H7 (cell line): ENCODE data around the gene CMIP. TPM values are rescaled to one million over a fixed set of nuclear protein-coding genes. Genes with fewer than 3 reads are reported as not detected.
A peak's percentile ranks its signal among the peaks of the same experiment; 100 is the strongest.

Source experiments
- DNase-seq: peaks from one replicate; pipeline ENCODE4 v3.0.0; 2012
- H3K27me3 ChIP-seq: 2 replicates; pipeline ENCODE4 v1.6.0; 2011; ENCODE audit warnings: mild to moderate bottlenecking, low read length; ENCODE audit not compliant: control insufficient read depth, insufficient read depth
- H3K36me3 ChIP-seq: replicated peaks from 2 replicates; pipeline ENCODE4 v1.5.1; 2011; ENCODE audit warnings: low read length; ENCODE audit not compliant: control insufficient read depth, insufficient read depth
- H3K4me3 ChIP-seq: 2 replicates; pipeline ENCODE4 v1.5.1; 2011; ENCODE audit warnings: low read depth, mild to moderate bottlenecking, control low read depth, low read length, moderate library complexity; ENCODE audit not compliant: insufficient read depth
- total RNA-seq: library from RNA; depleted of rRNA; stranded (reverse); fragments of >200 nt; shearing (Covaris generic); gene quantifications from 2 replicates; pipeline ENCODE4 v1.2.3, GENCODE V29; 2014

The CMIP gene
- total RNA-seq, 1 experiment from 2014 or later: 13.1 TPM

GRCh38 chr16:81492965-81493754 is 48.6 kb downstream of the CMIP start:
- Histone ChIP-seq H3K27me3 (no peaks in the 10 kb centered on the region), H3K36me3 (no peaks in the 10 kb centered on the region; the same call in 1 of the 2 replicates), H3K4me3 (no peak overlapping the region)
- no peak for DNase-seq

GRCh38 chr16:81493755-81494433 is 49.3 kb downstream of the CMIP start:
- no peaks in the 10 kb centered on the region for H3K27me3 ChIP-seq
- H3K4me3 ChIP-seq: no peak overlapping the region
- peak; percentile 76 for DNase-seq
- H3K36me3 ChIP-seq: no peaks in the 10 kb centered on the region

DNA sequence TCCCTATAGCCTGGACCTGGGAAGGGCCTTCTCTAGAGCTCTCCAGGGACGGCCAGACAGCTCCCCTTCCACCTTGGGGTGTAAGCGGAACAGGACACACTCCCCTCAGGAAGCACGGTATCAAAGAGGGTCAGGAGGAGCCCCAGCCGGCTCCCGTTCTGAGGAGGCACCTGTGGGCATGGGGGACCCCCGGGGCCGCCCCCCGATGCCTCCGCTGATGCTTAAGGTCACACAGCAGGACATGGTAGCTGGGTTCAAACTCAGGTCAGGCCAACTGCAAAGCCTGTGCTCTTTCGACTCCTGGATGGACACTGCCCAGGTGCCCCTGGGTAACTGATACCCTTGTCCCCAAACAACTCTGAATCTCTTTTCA is 49.8 kb downstream of the CMIP start:
- Histone ChIP-seq H3K36me3 (no peaks in the 10 kb centered on the region), H3K4me3 (no peak overlapping the region), H3K27me3 (no peaks in the 10 kb centered on the region)
- no peak for DNase-seq

DNA sequence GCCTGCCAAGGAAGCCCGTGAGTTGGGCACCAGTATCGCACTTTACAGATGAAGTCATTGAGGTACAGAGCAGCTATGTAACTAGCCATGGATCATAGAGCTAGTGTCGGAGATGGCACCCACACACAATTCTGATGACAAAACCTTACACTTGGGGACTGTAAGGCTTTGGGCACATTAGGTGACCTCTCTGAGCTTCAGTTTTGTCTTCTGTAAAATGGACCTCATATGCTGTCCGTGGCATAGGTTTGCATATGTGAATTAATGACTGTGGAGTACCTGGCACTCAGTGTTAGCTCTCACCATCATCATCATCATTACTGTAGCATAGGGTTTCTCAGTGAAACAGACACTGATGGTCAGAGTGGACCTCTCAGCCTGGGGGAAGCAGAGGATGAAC is 50.3 kb downstream of the CMIP start:
- H3K27me3 ChIP-seq: no peaks in the 10 kb centered on the region
- no peak overlapping the region for H3K4me3 ChIP-seq
- DNase-seq: no peak
- no peaks in the 10 kb centered on the region for H3K36me3 ChIP-seq

DNA sequence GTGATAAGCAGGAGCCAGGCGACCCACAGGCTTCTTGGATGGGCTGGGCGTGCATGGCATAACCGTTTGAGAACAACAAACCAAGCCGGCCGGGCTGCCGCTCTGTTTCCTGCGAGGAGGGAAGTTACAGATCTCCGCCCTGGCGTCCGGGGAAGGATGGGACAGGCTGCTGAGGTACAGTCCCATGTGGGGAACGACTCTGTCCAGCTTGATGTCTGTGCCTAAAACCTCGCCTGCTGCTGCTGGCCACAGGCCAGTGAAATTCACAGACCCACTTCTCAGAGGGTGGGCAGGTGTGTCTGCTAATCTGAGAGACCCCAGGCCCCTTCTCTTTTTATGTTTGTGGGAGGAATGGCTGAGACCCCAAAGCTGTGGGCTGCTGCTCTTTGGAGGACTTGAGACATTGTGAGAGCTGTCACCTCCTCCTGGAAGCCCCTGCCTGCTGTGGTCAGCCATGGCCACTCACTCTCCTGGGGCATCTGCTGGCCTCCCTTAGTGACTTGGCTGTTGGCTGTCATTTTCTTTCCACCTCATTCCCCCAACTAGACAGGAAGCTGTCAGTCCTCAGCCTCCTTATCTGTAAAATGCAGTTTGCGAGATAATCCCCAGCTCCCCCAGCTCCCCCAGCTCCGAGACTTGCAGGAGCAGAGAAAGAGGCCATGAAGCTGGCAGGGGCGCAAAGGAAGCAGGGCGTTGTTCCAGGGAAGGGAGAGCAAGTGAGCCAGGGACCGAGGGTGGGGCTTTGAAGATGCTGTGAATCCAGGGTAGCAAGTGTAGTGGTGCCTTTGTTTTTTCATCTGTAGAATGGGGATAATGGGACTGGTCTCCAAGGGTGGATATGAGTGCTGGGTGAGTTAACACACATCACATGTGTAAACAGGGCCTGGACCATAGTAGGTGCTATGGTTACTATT is 51.0 kb downstream of the CMIP start:
- no peak for DNase-seq
- Histone ChIP-seq H3K36me3 (no peaks in the 10 kb centered on the region), H3K27me3 (no peaks in the 10 kb centered on the region)

GRCh38 chr16:81496321-81496720 is 51.7 kb downstream of the CMIP start:
- Histone ChIP-seq H3K4me3 (no peak overlapping the region), H3K27me3 (no peaks in the 10 kb centered on the region), H3K36me3 (no peaks in the 10 kb centered on the region)
- DNase-seq: no peak

More for the DNA sequence above, 51.0 kb downstream of the CMIP start:
- no peak overlapping the region for H3K4me3 ChIP-seq

DNA sequence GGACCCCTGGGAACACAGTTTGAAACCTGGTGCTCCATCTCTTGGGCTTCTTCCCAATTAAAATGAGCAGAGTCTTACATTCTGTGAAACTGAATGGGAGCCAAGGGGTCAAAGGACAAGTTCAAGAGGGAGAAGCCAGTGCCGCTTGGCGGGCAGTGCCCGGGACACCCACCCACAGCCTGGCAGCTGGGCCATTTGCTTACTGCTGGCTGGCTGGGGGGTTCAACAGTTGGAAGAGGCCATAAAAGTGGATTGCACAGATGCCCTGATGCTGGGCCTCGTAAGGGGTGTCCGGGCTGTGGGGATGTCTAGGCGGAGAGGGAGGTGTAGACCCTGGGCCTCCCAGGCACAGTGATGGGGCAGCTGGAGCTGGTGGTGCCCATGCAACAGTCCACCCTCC is 52.1 kb downstream of the CMIP start:
- Histone ChIP-seq H3K4me3 (no peak overlapping the region), H3K27me3 (no peaks in the 10 kb centered on the region), H3K36me3 (no peaks in the 10 kb centered on the region)
- no peak for DNase-seq

- DNase-seq: peak; percentile 78
- Histone ChIP-seq H3K4me3 (no peak overlapping the region), H3K36me3 (no peaks in the 10 kb centered on the region), H3K27me3 (no peaks in the 10 kb centered on the region)
These were observed 53.1 kb downstream of the CMIP start for GRCh38 chr16:81497690-81498089.

GRCh38 chr16:81498351-81498750 is 53.7 kb downstream of the CMIP start:
- Histone ChIP-seq H3K4me3 (no peak overlapping the region), H3K36me3 (no peaks in the 10 kb centered on the region), H3K27me3 (no peaks in the 10 kb centered on the region)
- no peak for DNase-seq

DNA sequence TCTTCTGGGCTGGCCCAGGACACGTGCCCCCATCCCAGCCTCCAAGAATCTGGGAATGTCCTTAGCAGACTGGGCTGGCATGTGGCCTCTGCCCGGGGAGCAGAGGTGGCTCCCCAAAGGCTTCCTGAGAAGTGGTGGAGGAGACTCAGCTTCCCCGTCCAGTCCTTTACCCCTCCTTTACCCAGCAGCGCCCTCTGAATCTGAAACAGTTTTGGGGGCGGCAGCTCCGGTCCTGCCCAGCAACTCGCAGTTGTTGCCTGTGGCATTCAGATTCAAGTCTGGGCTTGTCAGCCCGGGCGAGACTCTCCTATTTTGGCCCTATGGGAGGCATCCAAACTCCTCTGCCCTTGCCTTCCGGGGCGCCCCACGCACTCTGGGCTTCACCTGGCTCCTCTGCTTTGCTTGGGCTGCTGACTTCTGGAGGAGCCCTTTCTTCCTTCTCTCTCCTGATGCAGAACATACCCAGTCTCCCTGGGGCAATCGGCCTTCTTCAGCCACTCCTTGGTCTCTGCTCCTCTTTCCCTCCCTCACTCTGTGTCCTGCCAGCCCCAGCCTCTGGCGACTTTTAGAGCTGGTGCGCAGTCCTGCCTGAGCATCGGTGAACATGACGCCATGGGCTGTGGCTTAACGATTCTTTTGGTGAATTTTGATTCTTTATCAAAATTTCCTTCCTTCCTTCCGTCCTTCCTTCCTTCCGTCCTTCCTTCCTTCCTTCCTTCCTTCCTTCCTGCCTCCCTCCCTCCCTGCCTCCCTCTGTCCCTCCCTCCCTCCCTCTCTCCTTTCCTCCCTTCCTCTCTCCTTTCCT is 55.2 kb downstream of the CMIP start:
- no peaks in the 10 kb centered on the region for H3K27me3 ChIP-seq
- no peak overlapping the region for H3K4me3 ChIP-seq
- no peak for DNase-seq
- H3K36me3 ChIP-seq: no peaks in the 10 kb centered on the region

- Histone ChIP-seq H3K36me3 (no peaks in the 10 kb centered on the region), H3K27me3 (no peaks in the 10 kb centered on the region), H3K4me3 (no peak overlapping the region)
- DNase-seq: no peak
These were observed 56.4 kb downstream of the CMIP start for GRCh38 chr16:81500833-81501521.

DNA sequence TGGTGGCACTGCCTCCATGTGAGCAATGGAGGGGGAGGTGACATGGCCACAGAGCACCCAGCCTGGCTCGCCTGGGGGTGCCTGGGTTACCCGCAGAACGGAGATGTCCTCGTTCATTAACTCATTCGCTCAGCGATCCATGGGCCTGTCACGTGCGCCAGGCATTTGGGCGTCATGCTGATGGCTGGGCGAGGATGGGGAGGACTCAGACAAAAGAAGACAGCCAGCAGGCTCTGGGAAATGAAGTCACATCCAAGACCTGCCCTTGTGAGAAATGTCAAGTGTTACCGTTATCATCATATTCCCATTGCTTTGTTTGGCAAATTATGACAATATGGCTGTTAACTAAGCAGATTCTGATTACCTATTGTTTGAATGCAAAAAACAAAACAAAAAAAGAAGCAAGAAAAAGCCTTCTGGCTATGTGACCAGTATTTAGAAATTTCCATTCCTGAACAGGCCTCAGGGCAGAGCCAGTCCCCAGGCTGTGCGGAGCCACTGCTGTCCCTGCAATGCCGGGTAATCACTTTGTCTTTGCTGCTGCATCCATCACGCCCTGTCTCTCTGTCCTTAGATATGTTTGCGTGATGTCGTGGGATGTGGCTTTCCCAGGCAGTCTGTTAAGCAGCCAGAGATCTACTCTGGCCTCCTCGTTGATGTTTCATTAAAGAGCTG is 57.9 kb downstream of the CMIP start:
- no peak for DNase-seq
- no peak overlapping the region for H3K4me3 ChIP-seq
- no peaks in the 10 kb centered on the region for H3K36me3 ChIP-seq
- H3K27me3 ChIP-seq: no peaks in the 10 kb centered on the region

GRCh38 chr16:81505011-81505661 is 60.5 kb downstream of the CMIP start:
- no peaks in the 10 kb centered on the region; the same call in 1 of the 2 replicates for H3K36me3 ChIP-seq

More at GRCh38 chr16:81505011-81505661, 60.5 kb downstream of the CMIP start:
- DNase-seq: no peak
- H3K4me3 ChIP-seq: no peak overlapping the region
- H3K27me3 ChIP-seq: no peaks in the 10 kb centered on the region
